Esophagus squamous epithelium (tissue), 4 donors: ENCODE measurements around the gene IGFL2.

Experiments used
- CTCF ChIP-seq, 6 experiments: fragments of 450-650 bp in 4 of 6; fragments of 200-600 bp in 2 of 6; sonication (generic) in 2 of 6; IDR thresholded peaks; one replicate each; pipeline ENCODE4 v1.5.1; 2016 to 2019; ENCODE audit warnings: antibody characterized with exemption in 6 of 6, mild to moderate bottlenecking in 4 of 6, moderate library complexity in 4 of 6
- POLR2A ChIP-seq, 4 donors: fragments of 450-650 bp; IDR thresholded peaks; one replicate each; pipeline ENCODE4 v1.6.1; 2017; ENCODE audit warnings: antibody characterized with exemption in 4 of 4, mild to moderate bottlenecking in 4 of 4, moderate library complexity in 3 of 4

- TF ChIP-seq CTCF (IDR thresholded peaks at IDR 0.05) (no peak), POLR2A (IDR thresholded peaks at IDR 0.05) (no peak)
Observed at GRCh38 chr19:46134527-46134926, 13.5 kb upstream of the IGFL2 start.
